ENCODE data around the gene TMEM131L. TPM values are rescaled to one million over a fixed set of nuclear protein-coding genes. Genes with fewer than 3 reads are reported as not detected.

The TMEM131L gene
- total RNA-seq, 6 experiments from 2014 or later, result 7.7 to 8.9 (median 8.0) TPM

- no peak for DNase-seq
- H3K27ac Mint-ChIP-seq, result no peak overlapping the region
- H3K9me3 Mint-ChIP-seq, result no peaks in the 10 kb centered on the region
- H3K4me1 Mint-ChIP-seq (ENCODE audit: low read depth), result peaks cover 7% of the 10 kb centered on the region; the same call in 1 of the 2 replicates
- no peaks in the 10 kb centered on the region for H3K36me3 Mint-ChIP-seq (ENCODE audit: low read depth)
- no peak for TF ChIP-seq CTCF (IDR thresholded peaks at IDR 0.05)
- no peak overlapping the region for H3K4me3 Mint-ChIP-seq
- peaks cover 11% of the 10 kb centered on the region for H3K27me3 Mint-ChIP-seq (ENCODE audit: insufficient read depth)
Measured at GRCh38 chr4:153651587-153651986, 185.4 kb downstream of the TMEM131L start.

GRCh38 chr4:153652051-153652784, 186.1 kb downstream of the TMEM131L start:
- H3K27ac Mint-ChIP-seq, result no peak overlapping the region; the same call in 1 of the 2 replicates
- H3K9me3 Mint-ChIP-seq, result no peaks in the 10 kb centered on the region
- H3K4me1 Mint-ChIP-seq (ENCODE audit: low read depth), result peaks cover 7% of the 10 kb centered on the region; the same call in 1 of the 2 replicates
- no peaks in the 10 kb centered on the region for H3K36me3 Mint-ChIP-seq (ENCODE audit: low read depth)
- no peak for TF ChIP-seq CTCF (IDR thresholded peaks at IDR 0.05)
- DNase-seq, result no peak
- H3K27me3 Mint-ChIP-seq (ENCODE audit: insufficient read depth), result peaks cover 9% of the 10 kb centered on the region
- no peak overlapping the region for H3K4me3 Mint-ChIP-seq

GRCh38 chr4:153655002-153655541, 188.9 kb downstream of the TMEM131L start:
- Mint-ChIP-seq H3K27me3 (ENCODE audit: insufficient read depth) (peaks cover 8% of the 10 kb centered on the region), H3K9me3 (no peaks in the 10 kb centered on the region), H3K4me3 (no peak overlapping the region), H3K27ac (no peak overlapping the region), H3K4me1 (ENCODE audit: low read depth) (peaks cover 7% of the 10 kb centered on the region; the same call in 1 of the 2 replicates), H3K36me3 (ENCODE audit: low read depth) (no peaks in the 10 kb centered on the region)
- no peak for TF ChIP-seq CTCF (IDR thresholded peaks at IDR 0.05)
- DNase-seq, result no peak

GRCh38 chr4:153655928-153656327, 189.8 kb downstream of the TMEM131L start:
- DNase-seq, result no peak
- no peak overlapping the region for H3K27ac Mint-ChIP-seq
- no peaks in the 10 kb centered on the region for H3K9me3 Mint-ChIP-seq
- H3K36me3 Mint-ChIP-seq (ENCODE audit: low read depth), result no peaks in the 10 kb centered on the region
- no peak overlapping the region for H3K4me3 Mint-ChIP-seq
- peaks cover 7% of the 10 kb centered on the region; the same call in 1 of the 2 replicates for H3K4me1 Mint-ChIP-seq (ENCODE audit: low read depth)
- H3K27me3 Mint-ChIP-seq (ENCODE audit: insufficient read depth), result peaks cover 8% of the 10 kb centered on the region
- no peak for TF ChIP-seq CTCF (IDR thresholded peaks at IDR 0.05)

GRCh38 chr4:153661215-153661822, 195.2 kb downstream of the TMEM131L start:
- Mint-ChIP-seq H3K27me3 (ENCODE audit: insufficient read depth) (peaks cover 11% of the 10 kb centered on the region), H3K4me3 (no peak overlapping the region), H3K9me3 (no peaks in the 10 kb centered on the region), H3K36me3 (ENCODE audit: low read depth) (no peaks in the 10 kb centered on the region), H3K4me1 (ENCODE audit: low read depth) (no peaks in the 10 kb centered on the region), H3K27ac (no peak overlapping the region)
- no peak for TF ChIP-seq CTCF (IDR thresholded peaks at IDR 0.05)
- DNase-seq, result no peak

Data from HFFc6 (cell line).